Panc1 (cell line): ENCODE data around the gene STRN3. TPM values are rescaled to one million over a fixed set of nuclear protein-coding genes. Genes with fewer than 3 reads are reported as not detected.
A peak's percentile ranks its signal among the peaks of the same experiment; 100 is the strongest.

Source experiments
- ATAC-seq: fragments of 200-7000 bp; cut with Tn5 transposase; 2 replicates; pipeline ENCODE4 v1.9.1; 2020; ENCODE audit warnings: mild to moderate bottlenecking, moderate library complexity
- BruUV-seq: library from RNA; stranded (reverse); fragments of 400-500 nt; replicated peaks from 2 replicates; lab custom pipeline; 2021; lab: Mats Ljungman, UMichigan
- CTCF ChIA-PET: fragments of 300-600 bp; sonication (Branson Sonifier 250); formaldehyde crosslinking; loops from one replicate; lab custom pipeline; 2022; ENCODE audit warnings: antibody characterized with exemption; lab: Charles Lee
- POLR2A ChIA-PET: fragments of 300-600 bp; sonication (Branson Sonifier 250); formaldehyde crosslinking; loops from one replicate; lab custom pipeline; 2022; ENCODE audit warnings: antibody characterized with exemption; lab: Charles Lee
- DNase-seq: peaks from one replicate; pipeline ENCODE4 v3.0.0-alpha.2; 2010; ENCODE audit warnings: low read depth, low spot score
- H3K27ac ChIP-seq: 2 replicates; pipeline ENCODE4 v1.5.1; 2011; ENCODE audit warnings: mild to moderate bottlenecking, low read length, inconsistent platforms
- H3K27me3 ChIP-seq: fragments of 200-500 bp; sonication (Bioruptor generic); 2 replicates; pipeline ENCODE4 v1.6.0; 2014; ENCODE audit warnings: low read length, inconsistent platforms; ENCODE audit not compliant: control insufficient read depth, insufficient read depth
- H3K36me3 ChIP-seq: fragments of 200-500 bp; sonication (Bioruptor generic); 2 replicates; pipeline ENCODE4 v1.5.1; 2014; ENCODE audit warnings: inconsistent platforms, mild to moderate bottlenecking, low read length, moderate library complexity; ENCODE audit not compliant: control insufficient read depth, insufficient read depth
- H3K4me1 ChIP-seq: 2 replicates; pipeline ENCODE4 v1.5.1; 2011; ENCODE audit warnings: inconsistent platforms, mild to moderate bottlenecking, low read length, moderate library complexity; ENCODE audit not compliant: control insufficient read depth, insufficient read depth
- H3K4me3 ChIP-seq, 2 experiments: 2 replicates each; pipeline ENCODE4 v1.5.1; 2011 to 2012; ENCODE audit warnings: low read depth in 2 of 2, low read length in 2 of 2, mild to moderate bottlenecking in 2 of 2, inconsistent platforms in 1 of 2, moderate library complexity in 1 of 2
- H3K9me3 ChIP-seq: fragments of 200-500 bp; sonication (Bioruptor generic); 2 replicates; pipeline ENCODE4 v1.5.1; 2014; ENCODE audit warnings: low read depth, mild to moderate bottlenecking, inconsistent platforms, low read length, moderate library complexity; ENCODE audit not compliant: control insufficient read depth, insufficient read depth
- POLR2AphosphoS5 ChIP-seq: IDR thresholded peaks from 2 replicates; pipeline ENCODE4 v1.6.1; 2012; ENCODE audit warnings: mild to moderate bottlenecking, low read depth, low read length, moderate library complexity
- SIN3A ChIP-seq: IDR thresholded peaks from 2 replicates; pipeline ENCODE4 v1.6.1; 2012; ENCODE audit warnings: low read depth, mild to moderate bottlenecking, low read length, moderate library complexity, borderline replicate concordance; ENCODE audit not compliant: insufficient read depth
- TCF7L2 ChIP-seq: IDR thresholded peaks from 2 replicates; pipeline ENCODE4 v1.6.1; 2011; ENCODE audit warnings: mild to moderate bottlenecking, low read depth, low read length, inconsistent platforms
- in situ Hi-C: cut with HindIII; loops from 2 replicates; pipeline ENCODE4 v1.10.0; 2016; ENCODE audit warnings: low sequenced_read_pairs, low pct_unique_long_range_greater_than_20kb
- intact Hi-C: fragments of 100-400 bp; cut with micrococcal nuclease; formaldehyde crosslinking; loops from one replicate; pipeline ENCODE4 v1.10.0; 2022; ENCODE audit not compliant: unreplicated experiment
- total RNA-seq: library from RNA; stranded (reverse); gene quantifications from one replicate; pipeline ENCODE4 v1.2.1, GENCODE V29; 2021; ENCODE audit not compliant: unreplicated experiment
- TF ChIP-seq, protein P1 (sequence below), 2 experiments: IDR thresholded peaks; 2 replicates each; pipeline ENCODE4 v1.6.1; 2011 to 2012; ENCODE audit warnings: low read depth in 2 of 2, control low read depth in 1 of 2, low read length in 1 of 2, mild to moderate bottlenecking in 1 of 2, moderate library complexity in 1 of 2; ENCODE audit not compliant: insufficient read depth in 1 of 2
- TF ChIP-seq, protein P2 (sequence below): fragments of 450-650 bp; IDR thresholded peaks from 2 replicates; pipeline ENCODE4 v1.5.1; 2017; ENCODE audit warnings: mild to moderate bottlenecking

Gene STRN3
- total RNA-seq, 1 experiment from 2014 or later: 29.2 TPM

GRCh38 chr14:30983858-30984257 lies 42.3 kb downstream of the STRN3 start:
- TF ChIP-seq, protein P1, sequence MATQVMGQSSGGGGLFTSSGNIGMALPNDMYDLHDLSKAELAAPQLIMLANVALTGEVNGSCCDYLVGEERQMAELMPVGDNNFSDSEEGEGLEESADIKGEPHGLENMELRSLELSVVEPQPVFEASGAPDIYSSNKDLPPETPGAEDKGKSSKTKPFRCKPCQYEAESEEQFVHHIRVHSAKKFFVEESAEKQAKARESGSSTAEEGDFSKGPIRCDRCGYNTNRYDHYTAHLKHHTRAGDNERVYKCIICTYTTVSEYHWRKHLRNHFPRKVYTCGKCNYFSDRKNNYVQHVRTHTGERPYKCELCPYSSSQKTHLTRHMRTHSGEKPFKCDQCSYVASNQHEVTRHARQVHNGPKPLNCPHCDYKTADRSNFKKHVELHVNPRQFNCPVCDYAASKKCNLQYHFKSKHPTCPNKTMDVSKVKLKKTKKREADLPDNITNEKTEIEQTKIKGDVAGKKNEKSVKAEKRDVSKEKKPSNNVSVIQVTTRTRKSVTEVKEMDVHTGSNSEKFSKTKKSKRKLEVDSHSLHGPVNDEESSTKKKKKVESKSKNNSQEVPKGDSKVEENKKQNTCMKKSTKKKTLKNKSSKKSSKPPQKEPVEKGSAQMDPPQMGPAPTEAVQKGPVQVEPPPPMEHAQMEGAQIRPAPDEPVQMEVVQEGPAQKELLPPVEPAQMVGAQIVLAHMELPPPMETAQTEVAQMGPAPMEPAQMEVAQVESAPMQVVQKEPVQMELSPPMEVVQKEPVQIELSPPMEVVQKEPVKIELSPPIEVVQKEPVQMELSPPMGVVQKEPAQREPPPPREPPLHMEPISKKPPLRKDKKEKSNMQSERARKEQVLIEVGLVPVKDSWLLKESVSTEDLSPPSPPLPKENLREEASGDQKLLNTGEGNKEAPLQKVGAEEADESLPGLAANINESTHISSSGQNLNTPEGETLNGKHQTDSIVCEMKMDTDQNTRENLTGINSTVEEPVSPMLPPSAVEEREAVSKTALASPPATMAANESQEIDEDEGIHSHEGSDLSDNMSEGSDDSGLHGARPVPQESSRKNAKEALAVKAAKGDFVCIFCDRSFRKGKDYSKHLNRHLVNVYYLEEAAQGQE (IDR thresholded peaks at IDR 0.05; ENCODE audit: insufficient read depth in 1 of 2, low read depth in 2 of 2, low read length in 1 of 2): no peak
- TF ChIP-seq, protein P2, sequence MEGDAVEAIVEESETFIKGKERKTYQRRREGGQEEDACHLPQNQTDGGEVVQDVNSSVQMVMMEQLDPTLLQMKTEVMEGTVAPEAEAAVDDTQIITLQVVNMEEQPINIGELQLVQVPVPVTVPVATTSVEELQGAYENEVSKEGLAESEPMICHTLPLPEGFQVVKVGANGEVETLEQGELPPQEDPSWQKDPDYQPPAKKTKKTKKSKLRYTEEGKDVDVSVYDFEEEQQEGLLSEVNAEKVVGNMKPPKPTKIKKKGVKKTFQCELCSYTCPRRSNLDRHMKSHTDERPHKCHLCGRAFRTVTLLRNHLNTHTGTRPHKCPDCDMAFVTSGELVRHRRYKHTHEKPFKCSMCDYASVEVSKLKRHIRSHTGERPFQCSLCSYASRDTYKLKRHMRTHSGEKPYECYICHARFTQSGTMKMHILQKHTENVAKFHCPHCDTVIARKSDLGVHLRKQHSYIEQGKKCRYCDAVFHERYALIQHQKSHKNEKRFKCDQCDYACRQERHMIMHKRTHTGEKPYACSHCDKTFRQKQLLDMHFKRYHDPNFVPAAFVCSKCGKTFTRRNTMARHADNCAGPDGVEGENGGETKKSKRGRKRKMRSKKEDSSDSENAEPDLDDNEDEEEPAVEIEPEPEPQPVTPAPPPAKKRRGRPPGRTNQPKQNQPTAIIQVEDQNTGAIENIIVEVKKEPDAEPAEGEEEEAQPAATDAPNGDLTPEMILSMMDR: no peak
- TF ChIP-seq SIN3A (no peak), POLR2AphosphoS5 (no peak), TCF7L2 (no peak)
- no TSS peak for BruUV-seq
- POLR2A ChIA-PET: no interaction called here
- Histone ChIP-seq H3K4me1 (peaks cover 15% of the 10 kb centered on the region; the same call in 1 of the 2 replicates), H3K9me3 (no peaks in the 10 kb centered on the region), H3K4me3 (no peak overlapping the region), H3K36me3 (no peaks in the 10 kb centered on the region), H3K27ac (no peak overlapping the region), H3K27me3 (no peaks in the 10 kb centered on the region)
- DNase-seq: no peak
- intact Hi-C loops: loop anchor here (5.0 kb wide), 1 partner anchor 98 kb away; no protein-coding TSS in a partner anchor
- CTCF ChIA-PET: no interaction called here
- in situ Hi-C loops: no loop called here
- ATAC-seq: no peak

DNA sequence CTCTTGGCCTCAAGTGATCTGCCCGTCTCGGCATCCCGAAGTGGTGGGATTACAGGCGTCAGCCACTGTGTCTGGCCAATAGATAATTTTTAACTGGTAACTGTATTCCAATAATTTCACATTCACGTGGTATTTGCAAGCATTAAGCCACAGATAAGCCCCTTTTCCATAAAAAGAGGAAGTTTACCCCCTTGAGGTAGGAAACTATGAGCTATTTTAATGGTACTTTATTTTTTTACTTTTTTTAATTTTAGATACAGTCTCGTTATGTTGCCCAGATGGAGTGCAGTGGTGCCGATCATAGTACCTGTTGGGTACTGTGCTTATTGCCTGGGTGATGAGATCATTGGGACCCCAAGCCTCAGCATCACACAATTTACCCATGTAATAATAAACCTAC lies 43.6 kb downstream of the STRN3 start:
- ATAC-seq (no peak), DNase-seq (no peak)
- peaks cover 6% of the 10 kb centered on the region; the same call in 1 of the 2 replicates for H3K4me1 ChIP-seq
- no peaks in the 10 kb centered on the region for H3K27me3 ChIP-seq
- in situ Hi-C loops (no loop called here), intact Hi-C loops (loop anchor here (5.0 kb wide), 1 partner anchor 100 kb away; no protein-coding TSS in a partner anchor)
- no peaks in the 10 kb centered on the region for H3K36me3 ChIP-seq
- TF ChIP-seq, protein P2: no peak
- no peak for TF ChIP-seq SIN3A
- no peak for TF ChIP-seq TCF7L2
- TF ChIP-seq, protein P1 (IDR thresholded peaks at IDR 0.05; ENCODE audit: insufficient read depth in 1 of 2, low read depth in 2 of 2, low read length in 1 of 2): no peak
- no peak for TF ChIP-seq POLR2AphosphoS5
- BruUV-seq: TSS peak; percentile 39
- no peaks in the 10 kb centered on the region for H3K9me3 ChIP-seq
- no peak overlapping the region for H3K27ac ChIP-seq
- ChIA-PET POLR2A (interaction anchor here (0.7 kb wide), 1 partner anchor 20 kb away, joined by 3 read pairs; no protein-coding TSS in a partner anchor), CTCF (no interaction called here)
- H3K4me3 ChIP-seq: no peak overlapping the region
